DLD1 (cell line): Measurements from ENCODE around the gene RAMP1.

Source experiments
- in situ Hi-C: cut with HindIII; loops from 2 replicates; pipeline ENCODE4 v1.10.0; 2017; ENCODE audit warnings: low sequenced_read_pairs

RAMP1 gene

DNA sequence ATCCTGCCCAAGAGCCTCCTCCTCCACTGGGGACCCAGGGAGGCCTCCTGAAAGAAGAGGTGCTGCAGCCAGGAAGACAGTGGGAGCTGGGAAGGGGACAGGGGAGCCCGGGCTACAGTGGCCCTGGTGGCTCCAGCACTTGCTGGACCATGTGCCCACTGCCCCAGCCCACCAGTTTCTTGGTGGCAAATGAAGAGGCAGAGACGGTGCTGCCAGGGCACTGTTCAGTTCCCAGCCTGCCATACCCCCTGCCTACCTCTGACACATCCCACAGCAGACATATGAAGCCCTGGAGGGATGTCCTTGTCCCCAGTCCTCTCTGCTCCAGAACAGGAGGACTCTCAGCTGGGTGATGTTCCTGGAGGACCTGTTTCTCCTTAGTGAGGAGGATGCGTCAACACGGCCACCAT, 3.7 kb downstream of the RAMP1 start:
- in situ Hi-C loops: loop anchor here (25.0 kb wide), 1 partner anchor 324 kb away; no protein-coding TSS in a partner anchor

GRCh38 chr2:237863689-237864443, 4.4 kb downstream of the RAMP1 start:
- in situ Hi-C loops: loop anchor here (25.0 kb wide), 1 partner anchor 323 kb away; no protein-coding TSS in a partner anchor

GRCh38 chr2:237864444-237864931, 5.1 kb downstream of the RAMP1 start:
- in situ Hi-C loops: loop anchor here (25.0 kb wide), 1 partner anchor 323 kb away; no protein-coding TSS in a partner anchor

GRCh38 chr2:237864940-237865622, 5.7 kb downstream of the RAMP1 start:
- in situ Hi-C loops: loop anchor here (25.0 kb wide), 1 partner anchor 322 kb away; no protein-coding TSS in a partner anchor

- in situ Hi-C loops: loop anchor here (25.0 kb wide), 1 partner anchor 322 kb away; no protein-coding TSS in a partner anchor
Measured at GRCh38 chr2:237865623-237866041, 6.2 kb downstream of the RAMP1 start.

DNA sequence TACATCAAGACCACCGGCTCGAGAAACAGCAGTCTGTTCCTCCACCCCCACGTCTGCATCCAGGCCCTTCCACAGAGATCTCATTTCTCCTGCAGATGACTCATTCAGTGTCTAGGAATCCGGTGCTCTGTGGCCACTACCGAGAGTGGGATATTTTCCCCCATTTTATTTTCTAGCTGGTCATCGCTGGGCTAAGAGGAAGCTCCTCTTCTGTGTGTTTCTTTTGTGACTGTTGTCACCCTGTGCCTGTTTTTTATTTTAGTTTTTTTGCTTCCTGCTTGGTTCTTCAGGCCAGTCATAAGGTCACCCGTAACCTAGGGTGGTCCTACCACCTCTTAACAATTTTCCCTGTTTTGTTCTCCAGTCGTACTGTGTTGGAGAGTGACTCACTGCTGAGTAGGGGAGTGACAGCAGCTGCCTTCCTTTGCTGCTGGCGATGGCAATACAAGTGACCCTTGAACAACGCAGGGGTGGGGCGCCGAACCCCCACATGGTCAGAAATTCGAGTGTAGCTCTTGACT, 6.7 kb downstream of the RAMP1 start:
- in situ Hi-C loops: loop anchor here (25.0 kb wide), 1 partner anchor 321 kb away; no protein-coding TSS in a partner anchor

- in situ Hi-C loops: loop anchor here (25.0 kb wide), 1 partner anchor 320 kb away; no protein-coding TSS in a partner anchor
Measured at GRCh38 chr2:237867465-237867864, 8.0 kb downstream of the RAMP1 start.

GRCh38 chr2:237868074-237868473, 8.7 kb downstream of the RAMP1 start:
- in situ Hi-C loops: loop anchor here (25.0 kb wide), 1 partner anchor 319 kb away; no protein-coding TSS in a partner anchor

DNA sequence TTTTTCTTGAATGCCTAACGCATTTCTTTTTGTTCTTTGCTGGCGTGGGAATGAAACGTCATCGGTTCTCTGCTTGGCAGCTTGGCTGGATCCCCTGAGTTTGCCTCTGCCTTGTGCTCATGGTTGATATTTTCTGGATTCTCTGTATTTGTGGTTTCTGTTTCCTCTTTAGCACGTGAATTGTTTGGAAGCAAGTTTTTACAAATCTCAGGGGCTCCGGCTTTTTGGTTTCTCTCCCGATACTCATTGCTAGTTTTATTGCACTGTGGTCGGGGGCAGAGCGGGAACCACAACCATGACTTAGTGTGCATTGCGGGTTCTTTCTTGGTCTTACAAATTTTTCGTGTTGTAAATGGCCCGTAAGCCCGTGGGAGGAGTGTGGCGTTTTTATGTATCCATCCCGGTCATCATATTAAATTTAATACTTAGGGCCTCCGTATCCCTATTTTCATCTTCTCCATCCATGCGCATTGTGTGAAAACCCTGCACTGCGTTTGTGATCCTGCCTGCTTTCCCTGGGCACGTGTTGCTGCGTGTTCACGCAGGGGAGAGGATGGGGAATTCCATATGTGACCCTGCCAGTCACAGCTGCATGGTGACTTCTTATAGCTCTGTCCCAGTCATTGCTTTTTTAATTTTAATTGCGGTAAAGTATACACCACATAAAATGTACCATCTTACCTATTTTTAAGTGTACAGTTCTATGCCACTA, 9.4 kb downstream of the RAMP1 start:
- in situ Hi-C loops: loop anchor here (25.0 kb wide), 1 partner anchor 319 kb away; no protein-coding TSS in a partner anchor

DNA sequence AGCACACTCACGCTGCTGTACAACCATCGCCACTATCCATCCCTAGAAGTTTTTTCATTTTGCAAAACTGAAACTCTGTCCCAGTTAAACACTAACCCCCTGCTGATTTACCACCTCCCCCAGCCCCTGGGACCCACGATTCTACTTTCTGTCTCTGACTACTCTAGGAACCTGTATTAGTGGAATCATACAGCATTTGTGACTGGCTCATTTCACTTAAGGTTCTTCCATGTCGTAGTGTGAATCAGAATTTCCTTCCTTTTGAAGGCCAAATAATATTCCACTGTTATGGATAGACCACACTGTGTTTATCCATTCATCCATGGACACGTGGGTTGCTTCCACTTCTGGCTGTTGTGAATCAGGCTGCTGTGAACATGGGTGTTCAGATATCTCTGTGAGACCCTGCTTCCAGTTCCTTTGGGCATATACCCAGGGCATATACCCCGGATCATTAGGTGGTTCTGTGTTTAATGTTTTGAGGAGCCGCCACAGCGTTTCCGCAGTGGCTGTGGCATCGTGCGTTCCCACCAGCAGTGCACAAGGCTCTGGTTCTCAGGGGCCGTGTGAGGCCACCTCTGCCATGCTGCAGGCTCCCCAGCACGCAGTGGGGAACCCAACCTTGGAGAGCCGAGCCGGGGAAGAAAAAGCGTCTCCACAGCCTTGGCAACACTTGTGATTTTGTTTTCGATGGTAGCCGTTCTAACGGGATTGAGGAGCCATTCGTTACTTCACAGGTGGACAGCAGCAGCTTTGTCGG, 10.1 kb downstream of the RAMP1 start:
- in situ Hi-C loops: loop anchor here (25.0 kb wide), 1 partner anchor 318 kb away; no protein-coding TSS in a partner anchor

- in situ Hi-C loops: loop anchor here (25.0 kb wide), 1 partner anchor 317 kb away; no protein-coding TSS in a partner anchor
Measured at GRCh38 chr2:237870126-237870525, 10.7 kb downstream of the RAMP1 start.

DNA sequence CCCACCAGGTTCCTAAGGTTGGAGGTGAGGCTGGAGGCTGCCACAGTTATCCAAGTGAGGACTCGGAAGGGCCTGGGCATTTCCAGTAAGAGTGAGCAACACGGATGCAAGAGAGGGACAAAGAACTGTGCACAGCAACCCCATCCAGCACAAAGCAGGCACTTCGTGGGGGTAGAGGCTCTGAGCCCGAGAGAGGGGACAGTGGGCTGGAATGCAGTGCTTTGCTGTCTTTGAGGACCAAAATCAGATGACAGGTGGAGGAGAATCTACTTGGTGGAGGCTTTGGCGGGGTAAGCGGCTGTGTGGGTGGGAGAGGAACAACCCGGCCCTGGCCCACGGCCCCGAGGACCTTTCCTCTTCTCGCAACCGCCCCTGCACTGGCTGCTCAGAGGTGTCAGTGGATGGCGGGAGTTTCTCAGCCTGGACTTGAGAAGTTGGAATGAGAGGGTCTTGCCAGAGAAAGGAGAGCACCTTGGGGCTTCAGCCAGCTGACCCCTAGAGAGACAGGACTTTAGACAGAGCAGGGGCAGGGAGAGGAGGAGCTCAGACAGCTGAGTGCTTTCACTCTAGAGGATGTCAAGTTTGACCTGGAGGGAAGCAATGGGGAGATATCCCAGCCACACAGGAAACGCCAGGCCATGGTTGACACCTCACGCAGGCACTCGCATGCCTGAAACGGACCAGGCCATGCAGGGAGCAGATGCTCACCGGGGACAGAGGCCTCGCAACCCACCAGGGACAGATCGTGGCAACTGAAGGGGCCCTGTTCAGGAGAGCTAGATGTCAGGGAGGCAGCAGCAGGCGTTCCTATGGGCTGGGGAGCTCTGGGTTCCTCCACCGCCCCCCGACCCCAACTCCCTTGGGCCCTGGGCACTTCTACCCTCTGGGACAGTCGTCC, 11.6 kb downstream of the RAMP1 start:
- in situ Hi-C loops: loop anchor here (25.0 kb wide), 1 partner anchor 316 kb away; no protein-coding TSS in a partner anchor

DNA sequence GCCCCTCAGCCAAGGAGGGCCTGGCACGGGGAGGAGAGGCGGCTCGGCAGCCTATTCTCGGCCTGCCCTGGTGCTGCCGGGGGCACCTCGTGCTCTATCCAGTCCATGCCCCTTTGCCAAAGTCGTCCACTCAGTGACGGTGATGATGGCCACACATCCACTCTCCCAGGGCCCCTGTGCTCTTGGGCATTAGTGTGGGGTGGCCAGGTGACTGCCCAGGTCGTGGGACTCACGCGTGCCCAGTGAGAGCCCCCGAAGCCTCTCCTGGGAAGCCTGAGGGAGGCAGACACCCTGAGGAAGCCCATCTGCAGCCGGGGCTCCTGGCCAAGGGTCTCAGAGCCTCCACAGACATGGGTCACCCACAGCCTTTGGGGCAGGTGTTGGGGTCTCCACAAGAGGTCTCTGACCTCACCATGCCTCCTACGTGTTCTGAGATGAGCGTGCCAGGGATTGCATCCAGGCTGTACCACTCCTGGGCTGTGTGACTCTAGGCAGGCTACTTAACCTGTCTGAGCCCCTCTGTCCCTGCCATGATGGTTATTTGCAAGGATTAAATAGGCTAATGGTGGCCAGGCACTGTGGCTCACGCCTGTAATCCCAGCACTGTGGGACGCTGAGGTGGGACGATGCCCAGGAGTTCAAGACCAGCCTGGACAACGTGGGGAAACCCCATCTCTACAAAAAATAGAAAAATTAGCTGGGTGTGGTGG, 12.9 kb downstream of the RAMP1 start:
- in situ Hi-C loops: loop anchor here (25.0 kb wide), 1 partner anchor 315 kb away; no protein-coding TSS in a partner anchor

DNA sequence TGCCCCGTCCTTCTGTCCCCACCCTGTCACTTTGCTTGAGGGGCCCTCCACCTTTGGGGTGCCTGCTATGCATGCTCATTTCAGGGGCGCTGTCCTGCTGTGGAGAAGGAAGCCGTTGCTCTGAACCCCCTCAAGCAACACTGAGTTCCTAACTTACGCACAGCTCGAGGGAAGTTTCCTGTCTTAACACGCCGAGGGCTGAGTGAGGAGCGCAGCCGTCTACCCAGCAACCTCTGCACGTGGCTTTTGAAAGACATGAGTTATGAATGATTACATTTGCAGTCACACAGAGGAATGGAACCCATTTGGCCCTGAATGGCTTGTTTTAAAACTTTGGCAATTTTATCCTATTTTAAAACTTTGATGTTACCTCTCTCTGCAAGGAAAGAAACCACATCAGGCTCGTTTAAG, 14.0 kb downstream of the RAMP1 start:
- in situ Hi-C loops: loop anchor here (25.0 kb wide), 1 partner anchor 314 kb away; no protein-coding TSS in a partner anchor

DNA sequence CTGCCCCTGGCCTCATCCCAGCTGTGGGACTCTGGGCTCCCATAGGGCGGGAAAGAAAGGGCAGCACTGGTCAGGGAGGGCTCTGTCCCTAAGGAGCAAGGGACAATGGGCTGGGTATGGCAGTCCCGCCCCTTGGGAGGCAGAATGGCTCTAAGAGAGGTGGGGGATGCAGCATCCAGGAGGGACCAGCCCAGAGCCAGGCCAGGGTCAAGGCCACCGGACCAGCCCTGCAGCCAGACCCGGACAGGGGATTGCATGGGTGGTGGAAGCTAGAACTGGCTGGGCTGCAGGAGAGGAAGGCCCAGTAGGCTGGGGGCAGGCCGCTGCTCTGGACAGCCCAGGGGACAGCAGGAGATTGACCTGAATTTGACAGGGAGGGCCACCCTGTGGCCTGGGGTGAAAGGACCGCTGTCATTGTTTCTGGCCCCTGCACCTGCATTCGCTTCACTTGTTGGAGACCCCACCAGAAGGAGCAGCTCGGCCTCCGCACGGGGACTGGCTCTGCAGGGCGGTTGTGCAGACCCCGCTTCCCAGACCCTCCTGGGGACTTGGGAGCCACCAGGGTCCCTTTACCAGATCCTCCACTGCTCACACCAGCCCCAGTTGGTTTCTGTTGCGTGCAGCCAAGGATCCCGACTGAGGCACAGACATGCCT, 14.6 kb downstream of the RAMP1 start:
- in situ Hi-C loops: loop anchor here (25.0 kb wide), 1 partner anchor 313 kb away; no protein-coding TSS in a partner anchor

DNA sequence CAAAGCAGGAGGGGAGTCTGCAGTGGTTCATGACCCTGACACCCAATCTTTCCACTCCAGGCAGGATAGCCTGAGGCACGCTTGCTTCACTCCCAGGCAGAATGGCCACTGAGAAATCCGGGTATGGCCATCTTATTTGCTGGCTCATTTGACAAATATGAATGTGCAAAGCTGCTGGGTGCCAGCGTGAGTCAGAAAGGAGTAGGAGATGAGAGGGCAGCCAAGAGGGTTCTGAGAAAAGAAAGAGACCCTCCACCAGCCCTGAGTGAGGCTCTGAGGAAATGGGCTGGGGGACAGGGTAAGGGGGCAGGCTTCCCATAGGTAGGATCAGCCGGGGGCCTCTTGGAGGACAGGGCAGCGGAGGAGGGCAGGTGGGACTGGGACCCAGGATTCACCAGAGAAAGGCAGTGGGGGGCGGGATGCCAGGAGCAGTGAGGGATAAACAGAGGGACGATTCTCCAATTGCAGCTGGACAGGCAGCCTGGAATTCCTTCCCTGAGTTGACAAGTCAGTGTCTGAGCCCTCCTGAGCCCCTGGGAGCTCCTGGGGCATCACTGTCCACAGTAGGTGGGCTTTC, 15.2 kb downstream of the RAMP1 start:
- in situ Hi-C loops: loop anchor here (25.0 kb wide), 1 partner anchor 313 kb away; no protein-coding TSS in a partner anchor
